Measurements from ENCODE around the gene OR7A5. TPM values are rescaled to one million over a fixed set of nuclear protein-coding genes. Genes with fewer than 3 reads are reported as not detected.

OR7A5 gene
- not detected for total RNA-seq

- no peaks in the 10 kb centered on the region for H3K36me3 Mint-ChIP-seq
- no peak within 1 kb of the TSS for H3K27ac Mint-ChIP-seq
- H3K4me3 Mint-ChIP-seq: no peak within 1 kb of the TSS
Observed at GRCh38 chr19:14835011-14835410, at the start of gene OR7A5, which contains the start of gene OR7C1. OR7A5 (minus strand) TSS chr19:14835185; CDS start chr19:14828241, 6,944 bp downstream. OR7C1 (minus strand) TSS chr19:14835185; CDS start chr19:14800136, 35,049 bp downstream.

DNA sequence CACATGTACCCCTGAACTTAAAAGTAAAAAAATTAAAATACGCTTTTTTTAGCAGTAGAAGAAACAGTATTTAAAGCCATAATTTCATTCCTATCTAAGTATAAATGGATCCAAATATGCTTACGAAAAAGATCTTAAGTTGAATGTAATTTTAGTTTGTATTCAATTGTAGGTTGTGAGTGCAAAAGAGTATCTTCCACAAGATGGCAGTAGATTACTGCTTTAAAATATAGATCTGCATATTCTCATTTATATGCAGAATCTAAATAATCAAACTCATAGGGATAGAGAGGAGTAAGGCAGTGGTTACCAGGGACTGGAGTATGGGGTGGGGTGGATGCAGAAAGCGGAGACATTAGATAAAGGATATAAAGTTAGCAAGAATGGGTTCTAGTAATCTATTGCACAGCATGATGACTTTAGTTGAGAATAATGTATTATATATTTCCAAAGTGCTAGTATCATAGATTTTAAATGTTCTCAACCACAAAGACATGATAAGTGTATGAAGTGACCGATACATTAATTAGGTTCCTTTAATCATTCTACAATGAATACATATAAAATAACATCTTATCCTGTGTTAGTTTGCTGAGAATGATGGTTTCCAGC is 36.7 kb upstream of the OR7A5 start:
- ATAC-seq: no peak
- Mint-ChIP-seq H3K4me1 (no peaks in the 10 kb centered on the region), H3K27me3 (peaks cover 3% of the 10 kb centered on the region), H3K36me3 (no peaks in the 10 kb centered on the region), H3K27ac (no peak overlapping the region), H3K4me3 (no peak overlapping the region), H3K9me3 (ENCODE audit: low read depth) (no peaks in the 10 kb centered on the region)
- CTCF ChIA-PET: no interaction called here
- DNase-seq: no peak

More at GRCh38 chr19:14835011-14835410, at the start of gene OR7A5, which contains the start of gene OR7C1:
- CTCF ChIA-PET: no interaction called here
- ATAC-seq (no peak), DNase-seq (no peak)
- no peaks in the 10 kb centered on the region for H3K9me3 Mint-ChIP-seq (ENCODE audit: low read depth)
- no peaks in the 10 kb centered on the region for H3K27me3 Mint-ChIP-seq
- H3K4me1 Mint-ChIP-seq: no peaks in the 10 kb centered on the region

DNA sequence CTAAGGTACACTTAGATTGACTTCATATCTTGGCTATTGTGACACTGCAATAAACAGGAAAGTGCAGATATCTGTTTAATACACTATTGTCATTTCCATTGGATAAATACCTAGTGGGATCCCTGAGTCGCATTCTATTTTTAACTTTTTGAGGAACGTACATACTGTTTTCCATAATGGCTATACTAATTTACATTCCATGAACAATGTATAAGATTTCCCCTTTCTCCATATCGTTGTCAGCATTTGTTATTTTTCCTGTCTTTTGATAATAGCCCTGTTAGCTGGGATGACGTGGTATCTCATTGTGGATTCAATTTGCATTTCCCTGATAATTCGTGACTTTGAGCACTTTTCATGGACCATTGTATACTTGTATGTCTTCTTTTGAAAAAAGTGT is 33.5 kb upstream of the OR7A5 start:
- H3K27ac Mint-ChIP-seq: no peak overlapping the region
- no peaks in the 10 kb centered on the region for H3K9me3 Mint-ChIP-seq (ENCODE audit: low read depth)
- no peak for ATAC-seq
- H3K4me3 Mint-ChIP-seq: no peak overlapping the region
- CTCF ChIA-PET: interaction anchor here (0.6 kb wide), 1 partner anchor 1650 kb away, joined by 3 read pairs; no protein-coding TSS in a partner anchor
- DNase-seq: no peak
- no peaks in the 10 kb centered on the region for H3K36me3 Mint-ChIP-seq
- peaks cover 6% of the 10 kb centered on the region for H3K27me3 Mint-ChIP-seq
- H3K4me1 Mint-ChIP-seq: no peaks in the 10 kb centered on the region

DNA sequence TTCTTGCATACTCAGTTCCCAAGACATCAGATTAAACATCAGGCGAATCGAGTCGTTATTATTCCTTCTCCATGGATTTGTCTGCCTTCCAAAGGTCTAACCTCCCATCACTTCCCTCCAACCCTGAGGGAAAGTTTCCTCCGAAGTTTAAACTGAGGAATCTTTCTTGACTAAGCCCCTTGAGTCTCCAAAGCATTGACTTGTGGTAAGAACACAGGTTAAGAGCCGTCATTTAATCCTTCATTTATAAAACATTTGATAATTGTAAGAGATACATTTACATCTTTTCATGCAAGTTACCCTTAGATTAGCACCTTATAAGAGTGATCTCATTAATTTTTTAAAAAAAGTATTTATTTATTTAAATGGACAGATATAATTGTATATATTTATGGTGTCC is 13.8 kb upstream of the OR7A5 start, which contains the start of gene OR7A10:
Gene OR7A10 (minus strand): TSS at position 101 of the 400 bp plus-strand sequence. CDS start 7,045 bp downstream, outside the sequence.
- no peaks in the 10 kb centered on the region for H3K36me3 Mint-ChIP-seq
- H3K9me3 Mint-ChIP-seq (ENCODE audit: low read depth): no peaks in the 10 kb centered on the region
- CTCF ChIA-PET: no interaction called here
- ATAC-seq (no peak), DNase-seq (no peak)
- H3K27ac Mint-ChIP-seq: no peak within 1 kb of the TSS
- H3K4me1 Mint-ChIP-seq: no peaks in the 10 kb centered on the region
- H3K4me3 Mint-ChIP-seq: no peak within 1 kb of the TSS
- H3K27me3 Mint-ChIP-seq: peaks cover 9% of the 10 kb centered on the region

GRCh38 chr19:14843578-14843977 is 8.6 kb upstream of the OR7A5 start:
- Mint-ChIP-seq H3K4me3 (no peak overlapping the region), H3K27ac (no peak overlapping the region), H3K9me3 (ENCODE audit: low read depth) (no peaks in the 10 kb centered on the region), H3K36me3 (no peaks in the 10 kb centered on the region), H3K27me3 (peaks cover 7% of the 10 kb centered on the region), H3K4me1 (no peaks in the 10 kb centered on the region)
- DNase-seq: no peak
- CTCF ChIA-PET: no interaction called here
- ATAC-seq: no peak

DNA sequence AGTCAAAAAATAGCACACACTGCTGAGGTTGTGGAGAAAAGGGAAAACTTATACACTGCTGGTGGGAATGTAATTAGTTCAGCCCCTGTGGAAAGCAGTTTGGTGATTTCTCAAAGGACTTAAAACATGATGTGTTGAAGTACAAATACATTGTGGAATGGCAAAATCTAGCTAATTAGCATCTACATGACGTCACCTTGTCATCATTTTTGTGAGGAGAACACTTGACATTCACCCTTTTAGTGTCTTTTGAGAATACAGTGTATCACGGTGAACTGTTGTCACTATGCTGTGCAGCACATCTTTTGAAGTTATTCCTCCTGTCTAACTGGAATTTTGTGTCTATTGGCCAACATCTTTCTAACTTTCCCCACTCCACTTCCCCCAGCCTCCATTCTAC is 8.2 kb upstream of the OR7A5 start:
- Mint-ChIP-seq H3K27me3 (peaks cover 7% of the 10 kb centered on the region), H3K36me3 (no peaks in the 10 kb centered on the region), H3K27ac (no peak overlapping the region), H3K9me3 (ENCODE audit: low read depth) (no peaks in the 10 kb centered on the region), H3K4me3 (no peak overlapping the region), H3K4me1 (no peaks in the 10 kb centered on the region)
- ATAC-seq (no peak), DNase-seq (no peak)
- CTCF ChIA-PET: no interaction called here

DNA sequence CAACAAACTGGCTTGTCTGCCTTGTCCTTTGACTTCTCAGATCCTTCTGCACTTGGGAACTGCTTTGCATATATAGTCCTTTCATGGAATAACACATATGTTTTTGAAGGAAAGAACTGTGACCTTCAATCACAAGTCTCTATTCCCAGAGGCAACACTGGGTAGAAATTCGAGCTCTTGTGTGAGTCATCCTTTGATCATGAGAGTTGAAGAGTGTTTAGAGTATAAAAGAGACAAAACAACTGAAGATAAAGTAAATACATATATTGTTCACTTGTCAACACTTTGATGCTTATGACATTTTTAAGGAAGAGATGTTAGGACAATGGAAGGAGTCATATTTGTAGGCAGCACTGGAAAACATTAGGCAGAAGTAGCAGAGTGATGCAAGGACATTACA is 5.2 kb upstream of the OR7A5 start:
- Mint-ChIP-seq H3K36me3 (no peaks in the 10 kb centered on the region), H3K27ac (no peak overlapping the region), H3K27me3 (peaks cover 7% of the 10 kb centered on the region), H3K9me3 (ENCODE audit: low read depth) (no peaks in the 10 kb centered on the region), H3K4me3 (no peak overlapping the region), H3K4me1 (no peaks in the 10 kb centered on the region)
- CTCF ChIA-PET: no interaction called here
- no peak for DNase-seq
- ATAC-seq: no peak

DNA sequence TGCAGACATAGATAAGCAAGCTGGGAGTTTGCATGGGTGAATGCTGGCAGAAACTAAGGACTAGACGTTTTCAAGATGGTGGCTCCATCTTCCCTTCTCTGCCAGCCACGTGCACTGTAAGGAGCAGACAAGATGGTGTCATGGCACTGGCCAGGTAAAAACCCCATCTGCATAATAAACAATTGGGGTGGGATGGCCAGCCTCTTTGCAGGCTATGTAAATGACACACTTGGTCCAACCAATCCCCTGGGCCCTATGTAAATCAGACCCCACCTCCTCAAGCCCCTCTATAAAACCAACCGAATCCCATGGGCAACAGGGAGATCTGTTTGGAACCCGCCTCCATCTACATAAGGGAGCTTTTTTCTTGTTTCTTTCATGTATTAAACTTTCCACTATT is 2.4 kb upstream of the OR7A5 start:
- CTCF ChIA-PET: no interaction called here
- Mint-ChIP-seq H3K9me3 (ENCODE audit: low read depth) (no peaks in the 10 kb centered on the region), H3K27ac (no peak overlapping the region), H3K4me1 (no peaks in the 10 kb centered on the region), H3K4me3 (no peak overlapping the region), H3K27me3 (peaks cover 4% of the 10 kb centered on the region), H3K36me3 (no peaks in the 10 kb centered on the region)
- DNase-seq (no peak), ATAC-seq (no peak)

DNA sequence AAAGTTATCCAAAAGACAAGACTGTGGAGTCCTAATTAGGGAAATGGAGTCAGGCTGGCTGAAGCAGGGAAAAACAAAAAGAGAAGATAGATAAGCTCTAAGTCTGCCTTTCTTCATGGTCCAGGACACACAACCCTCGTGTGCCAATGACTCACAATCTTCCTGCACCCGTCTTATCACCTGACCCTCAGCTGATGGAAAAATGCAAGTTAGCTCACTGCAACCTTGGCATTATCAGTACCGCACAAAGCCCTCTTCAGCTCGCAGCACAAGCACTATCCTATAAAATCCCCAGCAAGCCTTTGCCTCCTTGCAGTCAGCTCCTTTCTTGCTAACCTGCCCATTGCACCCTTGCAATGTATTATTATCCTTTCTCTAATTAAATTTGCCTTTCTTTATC is 4.3 kb downstream of the OR7A5 start:
- no peaks in the 10 kb centered on the region for H3K36me3 Mint-ChIP-seq
- no peak for DNase-seq
- H3K4me1 Mint-ChIP-seq: no peaks in the 10 kb centered on the region
- H3K4me3 Mint-ChIP-seq: no peak overlapping the region
- H3K27ac Mint-ChIP-seq: no peak overlapping the region
- no peak for ATAC-seq
- H3K9me3 Mint-ChIP-seq (ENCODE audit: low read depth): no peaks in the 10 kb centered on the region
- CTCF ChIA-PET: no interaction called here
- peaks cover 13% of the 10 kb centered on the region for H3K27me3 Mint-ChIP-seq

DNA sequence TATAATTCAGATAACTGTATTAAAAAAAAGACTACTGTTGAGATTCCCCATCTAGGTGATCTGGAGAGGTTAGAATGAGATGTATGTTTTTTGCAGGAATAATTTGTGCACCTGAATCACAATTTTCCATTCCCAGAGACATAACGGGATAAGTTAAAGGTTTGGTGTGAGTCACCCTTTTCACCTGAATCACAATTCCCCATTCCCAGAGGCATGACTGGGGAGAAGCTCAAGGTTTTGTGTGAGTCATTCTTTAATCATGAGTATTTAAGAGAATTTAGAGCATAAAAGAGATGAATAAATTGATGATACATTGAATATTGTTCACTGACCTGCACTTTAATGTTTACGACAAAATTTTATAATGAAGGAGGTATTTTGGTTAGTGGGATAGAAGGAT is 9.0 kb downstream of the OR7A5 start:
- H3K27me3 Mint-ChIP-seq: peaks cover 16% of the 10 kb centered on the region

GRCh38 chr19:14821937-14822336 is 13.0 kb downstream of the OR7A5 start:
- no peaks in the 10 kb centered on the region for H3K4me1 Mint-ChIP-seq
- no peak for ATAC-seq
- no peak overlapping the region for H3K4me3 Mint-ChIP-seq
- no peaks in the 10 kb centered on the region for H3K36me3 Mint-ChIP-seq
- DNase-seq: no peak
- no peaks in the 10 kb centered on the region for H3K9me3 Mint-ChIP-seq (ENCODE audit: low read depth)
- H3K27ac Mint-ChIP-seq: no peak overlapping the region
- CTCF ChIA-PET: no interaction called here
- peaks cover 8% of the 10 kb centered on the region for H3K27me3 Mint-ChIP-seq

More for the DNA sequence above, 9.0 kb downstream of the OR7A5 start:
- H3K27ac Mint-ChIP-seq: no peak overlapping the region
- H3K4me3 Mint-ChIP-seq: no peak overlapping the region
- DNase-seq (no peak), ATAC-seq (no peak)
- H3K9me3 Mint-ChIP-seq (ENCODE audit: low read depth): no peaks in the 10 kb centered on the region
- H3K4me1 Mint-ChIP-seq: no peaks in the 10 kb centered on the region
- CTCF ChIA-PET: no interaction called here
- no peaks in the 10 kb centered on the region for H3K36me3 Mint-ChIP-seq

- DNase-seq (no peak), ATAC-seq (no peak)
- Mint-ChIP-seq H3K4me3 (no peak overlapping the region), H3K27me3 (no peaks in the 10 kb centered on the region), H3K4me1 (no peaks in the 10 kb centered on the region), H3K9me3 (ENCODE audit: low read depth) (no peaks in the 10 kb centered on the region), H3K27ac (no peak overlapping the region), H3K36me3 (no peaks in the 10 kb centered on the region)
- CTCF ChIA-PET: no interaction called here
Observed at GRCh38 chr19:14818588-14818987, 16.4 kb downstream of the OR7A5 start.

GRCh38 chr19:14817052-14817451 is 17.9 kb downstream of the OR7A5 start:
- CTCF ChIA-PET: no interaction called here
- ATAC-seq (no peak), DNase-seq (no peak)
- Mint-ChIP-seq H3K36me3 (no peaks in the 10 kb centered on the region), H3K4me3 (no peak overlapping the region), H3K27ac (no peak overlapping the region), H3K9me3 (ENCODE audit: low read depth) (no peaks in the 10 kb centered on the region), H3K4me1 (no peaks in the 10 kb centered on the region), H3K27me3 (no peaks in the 10 kb centered on the region)

DNA sequence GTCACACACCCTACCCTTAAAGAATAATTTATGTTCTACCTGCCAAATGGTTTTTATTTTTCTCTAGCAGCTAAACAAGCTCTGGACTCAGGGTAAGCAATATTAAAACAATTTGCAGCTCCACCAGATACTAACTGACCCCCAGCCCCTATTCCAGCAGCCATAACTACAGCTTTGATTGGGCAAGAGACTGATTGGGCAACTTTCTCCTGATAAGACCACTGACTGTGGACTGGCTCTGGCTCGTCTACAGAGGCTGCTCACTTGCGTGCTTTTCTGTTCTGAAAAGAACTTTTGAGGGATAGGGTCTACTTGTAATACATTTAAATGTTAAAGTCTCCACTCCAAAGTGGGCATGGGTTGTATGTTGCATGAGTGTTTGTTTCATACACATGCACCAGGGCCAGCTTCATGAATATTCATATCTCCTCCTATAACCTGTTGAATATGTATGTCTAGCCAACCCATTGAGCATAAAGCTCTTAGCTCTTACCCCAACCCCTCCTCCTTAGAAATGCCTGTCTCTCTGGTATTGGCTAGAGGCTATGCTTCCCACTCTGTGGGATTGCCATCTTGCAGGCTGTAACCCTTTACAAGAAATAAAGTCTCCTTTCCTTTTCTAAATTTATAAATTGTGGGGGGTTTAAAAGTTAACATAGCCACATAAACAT is 19.9 kb downstream of the OR7A5 start:
- no peaks in the 10 kb centered on the region for H3K9me3 Mint-ChIP-seq (ENCODE audit: low read depth)
- no peak for ATAC-seq

More for the DNA sequence above, 19.9 kb downstream of the OR7A5 start:
- no peak for DNase-seq
- CTCF ChIA-PET: no interaction called here
- no peaks in the 10 kb centered on the region for H3K4me1 Mint-ChIP-seq
- no peaks in the 10 kb centered on the region for H3K36me3 Mint-ChIP-seq
- H3K4me3 Mint-ChIP-seq: no peak overlapping the region
- no peak overlapping the region for H3K27ac Mint-ChIP-seq
- no peaks in the 10 kb centered on the region for H3K27me3 Mint-ChIP-seq

Measured in activated CD8-positive, alpha-beta memory T cell treated with anti-CD3 and anti-CD28 coated beads, Interleukin-2, amount 10 ng/mL, durations not matched to agents 7 days and 5 days (primary cell).